HG02588 (cell line): ENCODE measurements around the gene CMTM8.
"Not testable (repeated sequence)": the region's sequence is repeated elsewhere in the genome, so short reads cannot be mapped to it uniquely, and the experiment has no call there.

Source experiments
- ATAC-seq: cut with Tn5 transposase; IDR thresholded peaks from one replicate; pipeline ENCODE4 v1.9.1; 2021; ENCODE audit warnings: mild to moderate bottlenecking, moderate library complexity; ENCODE audit not compliant: unreplicated experiment

Gene CMTM8

GRCh38 chr3:32373276-32373675 is 134.8 kb downstream of the CMTM8 start:
- ATAC-seq: no peak

DNA sequence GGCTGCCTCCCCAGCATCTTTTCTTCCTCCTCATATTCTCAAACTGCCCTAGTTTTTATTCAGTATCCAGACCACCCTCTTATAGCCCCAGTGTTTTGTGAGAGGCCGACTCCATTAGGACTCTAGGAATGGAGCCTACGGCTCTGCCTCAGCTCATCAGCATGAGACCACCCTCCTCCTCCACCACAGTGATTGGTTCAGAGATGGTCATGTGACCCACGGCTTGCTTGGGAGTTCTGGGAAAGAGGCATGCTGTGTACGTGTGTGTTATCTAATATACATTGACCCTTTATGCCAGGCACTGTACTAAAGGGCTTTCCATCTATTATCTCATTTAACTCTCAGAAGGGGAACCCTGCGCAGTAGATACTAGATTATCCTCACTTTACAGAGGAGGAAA is 135.4 kb downstream of the CMTM8 start:
- ATAC-seq: no peak

- peak; percentile 50 for ATAC-seq
These were observed 136.5 kb downstream of the CMTM8 start for GRCh38 chr3:32374788-32375595.

- no peak for ATAC-seq
These were observed 137.1 kb downstream of the CMTM8 start for GRCh38 chr3:32375596-32375930.

- no peak for ATAC-seq
These were observed 137.6 kb downstream of the CMTM8 start for GRCh38 chr3:32376115-32376514.

- ATAC-seq: no peak
These were observed 141.5 kb downstream of the CMTM8 start for GRCh38 chr3:32379831-32380500.

GRCh38 chr3:32381922-32382321 is 143.4 kb downstream of the CMTM8 start:
- ATAC-seq: no peak

- ATAC-seq: no peak
These were observed 144.7 kb downstream of the CMTM8 start for GRCh38 chr3:32383136-32383711.

- no peak for ATAC-seq
These were observed 146.5 kb downstream of the CMTM8 start for GRCh38 chr3:32384938-32385337.

- ATAC-seq: no peak
These were observed 149.0 kb downstream of the CMTM8 start for GRCh38 chr3:32387512-32387911.

GRCh38 chr3:32389577-32389976 is 151.1 kb downstream of the CMTM8 start:
- not testable (repeated sequence) for ATAC-seq

DNA sequence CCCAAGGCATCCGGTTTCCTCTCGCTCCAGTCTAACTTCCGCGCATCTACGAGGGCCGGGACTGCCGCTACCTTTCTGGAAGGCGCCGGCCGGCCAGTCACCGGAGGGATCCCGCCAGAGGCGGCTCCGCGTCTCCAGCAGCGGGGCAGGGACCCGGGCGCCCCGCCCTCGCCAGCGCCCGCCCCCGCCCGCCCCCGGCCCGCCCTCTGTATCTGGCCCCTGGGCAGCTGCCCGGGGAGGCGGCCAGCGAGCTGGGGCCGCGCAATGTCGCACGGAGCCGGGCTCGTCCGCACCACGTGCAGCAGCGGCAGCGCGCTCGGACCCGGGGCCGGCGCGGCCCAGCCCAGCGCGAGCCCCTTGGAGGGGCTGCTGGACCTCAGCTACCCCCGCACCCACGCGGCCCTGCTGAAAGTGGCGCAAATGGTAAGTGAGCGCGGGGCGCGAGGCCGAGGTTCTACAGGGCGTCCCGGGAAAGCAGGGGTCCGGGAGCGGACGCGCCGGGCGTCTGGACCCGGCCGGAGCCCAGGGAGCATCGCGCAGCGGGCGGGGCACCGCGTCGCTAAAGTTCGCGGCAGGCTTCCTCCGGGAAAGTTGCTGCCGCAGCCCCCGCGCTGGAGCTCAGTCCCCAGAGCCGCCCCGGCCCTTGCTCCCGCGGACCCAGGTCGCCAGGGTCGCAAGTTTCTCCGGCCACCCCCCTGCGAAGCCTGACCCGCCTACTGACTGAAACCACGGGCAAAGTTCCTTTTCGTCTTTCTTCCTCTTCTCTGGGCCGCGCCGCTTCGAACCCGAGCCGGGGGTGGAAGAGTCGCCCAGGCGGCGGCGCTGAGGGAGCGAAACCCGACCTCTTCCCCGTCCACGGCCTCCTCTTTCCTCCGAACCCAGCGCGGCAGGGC is 153.4 kb downstream of the CMTM8 start, which contains the start of gene CMTM7:
CMTM7 (plus strand) TSS at position 211 of the 893 bp plus-strand sequence; CDS start at position 265, 54 bp downstream.
- peak; percentile 36 for ATAC-seq

DNA sequence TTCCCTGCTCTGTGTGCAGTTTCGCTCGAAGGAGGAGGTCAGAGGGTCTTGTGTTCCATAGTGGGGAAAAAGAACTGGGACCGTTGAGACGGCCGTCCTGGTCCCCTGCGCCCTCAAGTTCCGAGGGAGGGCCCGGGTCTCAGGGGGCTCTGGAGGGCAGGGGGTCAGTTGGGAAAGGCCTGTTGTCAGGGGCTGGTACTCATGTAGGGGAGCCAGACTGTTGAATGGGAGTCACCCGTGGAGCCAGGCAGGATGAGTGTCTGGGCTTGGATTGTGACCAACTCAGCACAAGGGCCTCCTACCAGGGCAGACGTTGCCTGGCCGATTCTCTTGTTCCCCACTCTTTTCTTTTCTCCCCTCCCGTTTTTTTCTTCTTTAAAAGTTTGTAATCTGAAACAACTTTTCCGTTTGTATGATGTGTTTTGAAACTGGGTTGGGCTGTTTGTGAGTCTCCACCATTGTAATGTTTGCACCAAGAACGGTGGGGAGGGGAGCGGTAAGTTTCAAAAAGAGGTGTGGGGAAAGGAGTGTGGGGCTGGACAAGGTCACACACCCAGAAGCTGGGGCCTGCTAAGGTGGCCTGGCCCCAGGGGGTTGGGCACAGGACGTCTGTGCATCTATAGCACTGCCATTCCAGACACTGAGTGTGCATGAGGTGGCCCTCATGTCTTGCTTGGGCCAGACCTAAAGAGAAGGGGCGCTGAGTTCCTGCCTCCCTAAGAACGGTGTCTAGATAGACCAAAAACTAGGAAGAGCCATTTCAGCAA is 154.2 kb downstream of the CMTM8 start:
- no peak for ATAC-seq

GRCh38 chr3:32395496-32395895 is 157.0 kb downstream of the CMTM8 start:
- no peak for ATAC-seq

DNA sequence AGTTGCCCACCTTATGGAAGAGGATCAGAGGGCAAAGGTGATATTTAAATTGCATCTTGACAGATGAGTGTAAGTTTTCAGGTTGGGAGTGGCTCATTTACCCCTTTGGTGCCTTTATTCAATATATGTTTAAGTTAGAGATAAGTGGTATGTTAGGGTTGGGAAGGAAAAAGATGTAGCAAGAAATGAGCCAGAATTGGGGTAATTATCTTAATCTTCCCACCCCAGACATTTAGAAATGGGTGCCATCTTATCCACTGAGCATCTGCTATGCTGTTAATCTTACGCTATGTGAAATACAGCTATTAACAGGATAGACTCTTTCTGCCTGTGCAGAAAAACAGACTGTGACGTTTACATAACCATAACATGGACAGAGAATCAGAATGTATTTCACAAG is 159.5 kb downstream of the CMTM8 start:
- ATAC-seq: no peak

GRCh38 chr3:32398531-32398930 is 160.1 kb downstream of the CMTM8 start:
- no peak for ATAC-seq

- ATAC-seq: no peak
These were observed 160.6 kb downstream of the CMTM8 start for GRCh38 chr3:32399030-32399620.

GRCh38 chr3:32401126-32401525 is 162.6 kb downstream of the CMTM8 start:
- no peak for ATAC-seq

DNA sequence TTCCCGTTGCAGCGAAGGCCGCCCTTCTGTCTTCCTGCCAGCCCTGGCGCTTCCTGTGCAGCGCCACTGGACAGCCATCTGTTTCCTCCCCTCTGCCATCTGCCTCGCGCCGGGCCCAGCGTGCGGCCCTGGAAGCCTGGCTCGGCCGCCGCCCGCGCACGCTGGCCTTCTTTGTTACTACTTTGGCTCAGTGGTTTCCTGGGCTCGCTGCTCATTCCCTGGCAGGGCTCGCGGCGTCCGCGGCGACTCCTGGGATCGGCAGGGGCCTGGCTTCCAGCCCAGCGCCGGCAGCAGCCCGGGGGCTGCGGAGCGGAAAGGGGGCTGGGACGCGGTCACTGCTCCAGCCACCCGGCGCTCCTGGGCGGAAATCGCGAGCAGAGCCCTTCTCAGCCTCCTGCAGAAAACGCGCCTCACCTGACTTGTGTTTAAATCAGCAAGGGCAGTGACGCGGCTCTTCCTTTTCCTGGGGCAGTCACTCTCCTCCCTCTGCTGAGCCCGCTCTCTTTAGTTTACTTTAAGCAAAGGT is 163.1 kb downstream of the CMTM8 start:
- no peak for ATAC-seq

DNA sequence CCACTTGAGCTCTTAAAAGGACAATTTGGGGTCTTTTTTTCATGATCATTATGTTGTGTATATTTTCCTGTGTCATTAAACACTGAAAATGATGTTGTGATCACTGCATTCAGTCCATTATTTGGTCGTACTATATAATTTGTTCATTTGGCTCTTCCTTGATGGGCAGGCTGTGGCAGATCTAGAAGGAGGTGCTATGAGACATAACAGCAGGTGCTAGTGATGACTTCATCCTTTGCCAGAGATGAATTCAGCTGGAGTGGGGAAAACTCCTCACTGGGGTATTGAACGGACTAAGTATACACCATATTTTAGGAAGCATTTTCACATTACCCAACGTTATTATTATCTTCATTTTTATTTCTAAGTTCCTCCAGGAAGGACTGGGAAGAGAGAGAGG is 165.2 kb downstream of the CMTM8 start:
- no peak for ATAC-seq
